GM18951 (cell line): Measurements from ENCODE around the gene INPPL1.

Experiments used
- POLR2A ChIP-seq: IDR thresholded peaks from 4 replicates; pipeline ENCODE4 v1.6.1; 2011; ENCODE audit warnings: mild to moderate bottlenecking; ENCODE audit not compliant: insufficient read length, insufficient read depth; ENCODE audit errors: extremely low read depth
- in situ Hi-C: fragments of 300-500 bp; cut with MboI; formaldehyde crosslinking; loops from one replicate; pipeline ENCODE4 v1.12.0; 2022; ENCODE audit warnings: low sequenced_read_pairs, mixed read lengths, inconsistent platforms; ENCODE audit not compliant: unreplicated experiment

Gene INPPL1

DNA sequence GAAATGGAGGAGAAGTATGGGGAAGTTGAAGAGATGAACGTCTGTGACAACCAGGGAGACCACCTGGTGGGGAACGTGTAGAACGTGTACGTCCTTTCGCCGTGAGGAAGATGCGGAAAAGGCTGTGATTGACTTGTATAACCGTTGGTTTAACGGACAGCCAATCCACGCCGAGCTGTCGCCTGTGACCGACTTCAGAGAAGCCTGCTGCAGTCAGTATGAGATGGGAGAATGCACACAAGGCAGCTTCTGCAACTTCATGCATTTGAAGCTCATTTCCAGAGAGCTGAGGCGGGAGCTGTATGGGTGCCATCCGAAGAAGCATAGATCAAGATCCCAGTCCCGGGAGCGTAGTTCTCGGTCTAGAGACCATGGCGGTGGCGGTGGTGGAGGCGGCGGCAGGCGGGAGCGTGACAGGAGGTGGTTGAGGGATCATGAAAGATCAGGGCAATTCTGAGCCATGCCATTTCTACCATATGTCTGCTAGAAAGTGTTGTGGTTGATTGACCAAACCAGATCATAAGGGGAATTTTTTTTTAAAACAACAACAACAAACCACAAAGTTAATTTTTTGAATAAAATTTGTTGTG is 56.3 kb downstream of the INPPL1 start:
- TF ChIP-seq POLR2A: no peak
- in situ Hi-C loops: no loop called here

DNA sequence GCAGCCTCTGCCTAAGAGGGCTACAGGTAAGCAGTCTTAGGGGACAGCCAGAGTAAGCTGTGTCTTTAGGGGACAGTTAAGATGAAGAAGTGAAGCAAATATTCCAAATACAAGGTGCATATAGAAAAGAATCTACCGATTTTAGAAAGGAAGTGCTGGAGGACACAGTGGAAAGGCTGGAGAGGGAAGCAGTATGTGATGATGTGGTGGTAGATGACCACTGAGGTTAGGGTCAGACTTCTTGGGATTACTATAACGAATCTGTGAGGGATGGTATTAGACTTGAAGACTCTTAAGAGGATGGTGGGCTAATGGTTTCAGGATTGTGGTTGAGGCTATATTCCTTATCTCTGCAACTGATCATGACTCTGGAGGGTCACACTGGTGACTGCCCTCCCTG is 59.4 kb downstream of the INPPL1 start:
- in situ Hi-C loops: no loop called here

DNA sequence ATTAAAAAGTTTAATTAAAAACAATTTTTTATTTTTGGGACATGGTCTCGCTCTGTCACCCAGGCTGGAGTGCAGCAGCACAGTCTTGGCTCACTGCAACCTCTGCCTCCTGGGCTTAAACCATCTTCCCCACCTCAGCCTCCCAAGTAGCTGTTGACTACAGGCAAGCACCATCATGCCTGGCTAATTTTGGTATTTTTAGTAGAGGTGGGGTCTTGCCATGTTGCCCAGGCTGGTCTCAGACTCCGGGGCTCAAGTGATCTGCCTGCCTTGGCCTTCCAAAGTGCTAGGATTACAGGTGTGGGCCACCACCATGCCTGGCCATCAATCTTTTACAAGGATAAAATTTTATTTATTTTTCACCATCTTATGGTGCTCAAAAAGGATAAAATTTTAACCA is 62.7 kb downstream of the INPPL1 start:
- no peak for TF ChIP-seq POLR2A
- in situ Hi-C loops: no loop called here

More for the DNA sequence above, 59.4 kb downstream of the INPPL1 start:
- no peak for TF ChIP-seq POLR2A
